NCI-H774 (cell line): ENCODE measurements around the gene CMSS1.

ENCODE experiments used
- DNase-seq: peaks from one replicate; lab custom pipeline; 2025; lab: John Stamatoyannopoulos, UW

CMSS1 gene

DNA sequence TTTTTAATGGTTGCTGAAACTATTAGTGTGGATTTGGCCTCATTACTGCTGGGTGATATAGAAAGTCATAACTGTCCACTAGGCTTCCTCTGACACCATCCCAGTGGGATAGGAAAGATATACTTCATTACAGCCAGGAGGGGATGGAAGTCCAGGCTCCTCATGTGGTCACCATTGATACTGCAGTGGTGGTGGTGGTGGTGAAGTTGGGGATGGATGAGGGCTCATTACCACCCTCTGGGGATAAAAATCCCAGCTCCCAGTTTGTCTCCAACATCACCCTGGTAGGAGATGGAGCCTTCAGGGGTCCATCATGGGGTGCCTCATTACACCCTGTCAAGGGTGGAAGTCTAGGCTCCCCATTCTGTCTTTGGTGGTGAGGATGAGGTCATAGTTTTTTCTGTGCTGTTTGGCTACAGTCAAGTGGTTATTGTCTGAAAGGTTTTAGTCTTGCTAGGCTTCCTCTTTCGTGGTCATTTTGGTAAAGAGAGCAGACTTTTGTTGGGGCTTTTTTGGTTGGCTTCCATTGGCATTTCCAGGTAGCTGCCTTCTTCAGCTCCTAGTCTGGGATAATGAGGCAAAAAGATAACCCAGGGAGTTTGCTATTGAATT, 326.7 kb downstream of the CMSS1 start:
- no peak for DNase-seq

DNA sequence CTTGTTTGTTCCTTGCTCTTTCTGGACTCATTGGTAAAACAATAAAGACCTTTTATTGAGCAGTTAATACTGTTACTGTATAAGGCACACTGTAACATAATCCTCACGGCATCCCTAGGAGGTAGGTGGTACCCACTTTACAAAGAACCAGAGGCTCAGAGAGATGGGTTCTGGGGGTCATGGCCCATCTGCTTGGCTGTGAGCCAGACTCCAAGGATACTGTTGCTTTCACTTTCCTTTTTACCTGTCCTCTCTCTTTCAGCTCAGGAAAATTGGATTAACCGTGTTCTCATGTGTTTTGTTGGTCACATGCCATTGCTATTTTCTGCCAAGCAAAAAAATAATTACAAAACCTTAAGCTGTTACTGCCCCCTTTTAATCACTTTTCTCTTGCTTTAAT, 331.5 kb downstream of the CMSS1 start:
- no peak for DNase-seq

DNA sequence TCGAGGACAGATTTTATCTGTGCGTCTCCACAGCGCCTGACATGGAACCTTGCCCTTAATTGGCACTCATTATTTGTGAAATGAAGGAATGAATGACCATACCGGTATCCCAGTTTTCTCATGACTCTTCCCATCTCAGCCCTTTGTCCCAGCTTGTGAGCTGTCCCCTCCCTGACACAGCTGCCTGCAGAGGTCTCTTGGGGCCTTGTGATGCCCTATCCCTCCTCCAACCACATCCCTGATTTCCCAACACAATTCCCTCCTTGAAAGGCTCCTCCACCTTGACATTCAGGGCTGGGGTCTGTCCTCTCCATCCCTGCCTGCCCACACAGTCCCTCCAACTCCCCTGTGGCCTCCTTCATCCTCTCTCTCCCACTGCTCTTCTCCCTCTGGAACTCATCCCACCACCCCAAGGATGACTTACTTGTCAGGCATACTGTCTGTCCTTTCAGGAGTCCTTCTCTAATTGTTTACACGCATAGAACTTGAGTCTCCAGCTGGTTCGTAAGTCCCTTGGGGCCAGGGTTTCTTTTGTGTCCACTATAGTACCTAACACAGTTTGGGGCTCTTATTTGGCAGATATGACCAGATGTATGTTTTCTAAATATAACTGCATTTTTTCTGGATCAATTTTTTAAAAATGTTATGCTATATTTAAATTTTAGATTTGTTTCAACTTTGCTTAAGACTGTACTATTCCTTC, 332.2 kb downstream of the CMSS1 start:
- no peak for DNase-seq

DNA sequence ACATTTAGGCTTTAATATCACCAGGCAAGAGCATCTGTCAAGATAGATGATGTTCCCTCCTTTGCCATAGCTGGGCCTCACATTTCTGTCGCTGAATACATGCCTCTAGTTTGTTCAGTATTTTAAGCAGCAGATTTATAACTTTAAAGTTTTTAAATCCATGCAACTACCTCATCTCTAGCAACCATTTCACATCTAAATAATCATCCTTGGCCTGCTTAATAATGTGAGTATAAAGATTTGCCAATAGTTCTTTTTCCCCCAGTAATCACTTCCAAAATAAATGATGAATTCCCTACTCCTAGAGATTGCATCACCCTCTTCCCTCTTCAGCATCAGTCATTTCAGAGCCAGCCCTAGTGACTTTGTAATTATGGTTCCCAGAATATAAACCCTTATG, 332.8 kb downstream of the CMSS1 start:
- DNase-seq, result no peak

DNA sequence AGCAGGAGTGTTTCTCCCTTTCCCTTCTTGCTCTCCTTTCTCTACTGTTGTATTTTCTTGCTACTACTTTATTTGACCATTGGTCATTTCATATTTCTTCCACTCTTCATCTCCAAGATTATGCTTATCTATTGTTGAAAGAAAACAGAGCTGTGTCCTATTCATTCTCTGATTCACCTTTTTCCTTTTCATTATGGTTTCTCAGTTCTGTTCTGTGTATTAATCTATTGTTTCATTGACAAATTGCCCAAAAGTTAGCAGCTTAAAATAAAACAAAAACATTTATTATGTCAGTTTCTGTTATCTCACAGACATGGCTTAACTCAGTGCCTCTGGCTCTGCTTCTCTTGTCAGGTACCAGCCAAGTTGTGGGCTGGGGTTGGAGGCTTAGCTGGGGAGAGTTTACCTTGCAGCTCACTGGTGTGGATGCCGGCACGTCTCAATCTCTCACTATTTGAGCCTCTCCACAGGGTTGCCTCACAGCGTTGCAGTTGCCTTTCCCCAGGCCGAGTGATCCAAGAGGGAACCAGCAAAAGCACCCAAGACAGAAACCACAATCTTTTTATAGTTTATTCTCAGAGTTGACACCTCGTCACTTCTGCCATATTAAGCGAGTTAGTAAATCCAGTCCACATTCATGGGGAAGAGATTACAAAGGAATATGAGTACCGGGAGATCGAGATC, 333.5 kb downstream of the CMSS1 start:
- no peak for DNase-seq

DNA sequence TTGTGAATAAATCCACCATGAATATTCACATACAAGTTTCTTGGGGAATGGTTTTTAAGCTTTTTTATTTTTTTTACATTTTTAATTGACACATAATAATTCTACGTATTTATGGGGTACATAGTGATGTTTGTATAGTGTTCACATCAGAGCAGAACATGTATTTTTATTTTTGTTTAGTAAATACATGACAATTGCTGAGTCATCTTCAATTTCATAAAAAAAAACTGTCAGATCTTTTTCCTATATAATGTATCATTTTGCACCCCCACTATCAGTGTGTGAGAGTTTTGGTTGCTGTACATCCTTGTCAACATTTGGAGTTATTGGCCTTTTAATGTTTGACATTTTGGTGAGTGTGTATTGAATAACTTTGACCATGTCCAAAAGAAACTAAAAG, 336.5 kb downstream of the CMSS1 start:
- DNase-seq, result no peak

DNA sequence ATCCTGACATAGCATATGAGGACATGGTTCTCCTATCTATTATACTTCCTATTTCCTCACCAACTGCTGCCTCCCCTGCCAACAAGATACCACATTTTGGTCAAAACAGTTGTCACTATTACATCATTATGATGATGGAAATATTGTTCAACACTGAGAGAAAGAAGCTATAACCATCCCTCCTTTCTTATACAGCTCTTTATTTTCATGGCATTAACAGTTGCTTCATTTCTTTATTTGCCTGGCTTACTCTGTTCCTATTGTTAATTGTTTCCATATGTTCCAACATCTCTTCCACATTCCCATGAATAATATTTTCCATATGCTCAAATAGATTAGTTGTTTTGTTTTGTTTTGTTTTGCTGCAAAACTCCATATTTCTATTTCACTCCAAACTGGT, 337.5 kb downstream of the CMSS1 start:
- no peak for DNase-seq

DNA sequence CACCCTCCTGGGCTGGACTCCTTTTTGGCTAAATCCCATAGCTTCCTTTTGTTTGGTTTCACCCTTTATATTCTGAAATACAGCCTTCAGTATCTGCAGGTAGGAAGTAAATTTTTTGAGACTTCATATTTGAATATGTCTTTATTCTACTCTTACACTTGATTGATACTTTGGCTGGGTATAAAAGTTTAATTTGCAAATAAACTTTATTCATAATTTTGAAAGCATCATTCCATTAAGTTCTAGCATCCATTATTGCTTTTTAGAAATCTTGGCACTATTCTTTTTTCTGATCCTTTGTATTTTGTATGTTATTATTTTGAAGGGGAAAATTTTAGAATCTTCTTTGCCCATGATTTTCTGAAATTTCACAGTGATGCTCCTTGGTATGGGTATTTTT, 337.9 kb downstream of the CMSS1 start:
- no peak for DNase-seq

DNA sequence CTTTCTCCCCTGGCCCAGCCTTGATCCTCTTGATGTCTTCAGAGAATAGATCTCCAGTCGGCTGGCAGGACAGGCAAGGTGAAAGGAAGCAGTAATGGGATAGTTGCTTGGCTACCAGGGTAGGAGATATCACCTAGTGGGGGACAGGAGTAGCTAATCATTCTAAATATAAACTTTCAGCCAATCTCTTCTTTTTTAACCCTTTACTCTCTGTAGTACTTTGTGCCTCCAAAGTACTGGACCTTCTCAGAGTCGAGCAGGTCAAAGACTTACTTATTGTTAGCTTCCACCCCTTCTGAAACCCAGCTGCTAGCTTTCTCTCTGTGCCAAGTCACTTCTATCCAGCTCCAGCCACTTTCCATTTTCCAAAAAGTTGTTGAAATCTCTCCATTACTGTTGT, 340.0 kb downstream of the CMSS1 start:
- no peak for DNase-seq

DNA sequence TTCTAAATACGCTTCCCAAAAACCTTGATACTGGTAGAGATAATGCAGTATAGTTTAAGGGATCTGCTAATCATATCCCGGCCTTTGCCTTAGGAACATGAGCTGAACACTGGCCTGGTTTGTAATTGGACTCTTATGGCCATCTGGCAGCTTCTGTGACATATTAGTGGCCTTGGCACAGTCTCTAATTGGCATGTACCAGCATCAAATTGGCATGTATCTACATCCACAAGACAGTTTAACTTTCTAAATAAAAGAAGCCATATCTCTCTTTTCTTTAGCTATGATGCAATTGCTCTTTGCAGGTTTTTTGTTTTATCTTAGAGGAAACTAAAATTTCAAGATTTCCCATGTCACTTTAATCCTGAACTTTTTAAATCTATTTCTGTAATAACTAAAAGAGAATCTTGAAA, 341.3 kb downstream of the CMSS1 start:
- no peak for DNase-seq

DNA sequence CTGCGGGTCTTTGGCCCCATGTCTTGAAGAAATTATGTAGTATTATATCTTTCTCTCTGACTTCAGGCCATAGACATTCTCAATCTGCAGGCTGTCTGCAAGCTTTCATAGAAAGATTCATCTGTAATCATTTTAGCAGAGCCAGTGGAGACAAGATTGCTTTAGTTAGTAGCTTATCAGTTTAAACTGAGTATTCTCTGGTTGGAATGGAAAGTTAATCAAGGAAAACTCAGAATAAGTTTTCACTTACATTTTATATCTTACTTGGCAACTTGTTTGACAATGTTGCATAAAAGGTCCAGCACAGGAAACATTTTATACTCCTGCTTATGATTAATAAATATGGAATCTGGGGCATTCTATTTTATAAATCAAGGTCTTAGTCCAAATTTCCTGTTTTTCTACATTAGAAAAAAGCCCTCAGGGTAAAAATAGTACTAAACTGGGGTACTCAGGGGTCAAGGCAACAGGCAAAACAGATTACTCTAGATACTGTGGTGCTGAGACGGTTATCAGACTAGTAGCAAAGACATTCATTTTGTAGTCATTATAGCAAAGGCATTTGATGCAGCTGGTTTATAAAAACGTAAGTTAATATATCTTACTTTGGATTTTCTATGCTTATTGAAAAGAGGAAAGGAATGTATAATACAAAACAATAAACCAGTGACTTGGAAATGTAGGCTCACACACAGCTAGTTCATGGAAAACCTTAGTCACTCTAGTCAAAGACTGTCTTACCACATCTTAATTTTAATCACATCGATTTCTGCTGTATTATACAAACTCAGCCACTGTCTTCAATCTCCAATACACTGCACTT, 341.9 kb downstream of the CMSS1 start:
- no peak for DNase-seq

DNA sequence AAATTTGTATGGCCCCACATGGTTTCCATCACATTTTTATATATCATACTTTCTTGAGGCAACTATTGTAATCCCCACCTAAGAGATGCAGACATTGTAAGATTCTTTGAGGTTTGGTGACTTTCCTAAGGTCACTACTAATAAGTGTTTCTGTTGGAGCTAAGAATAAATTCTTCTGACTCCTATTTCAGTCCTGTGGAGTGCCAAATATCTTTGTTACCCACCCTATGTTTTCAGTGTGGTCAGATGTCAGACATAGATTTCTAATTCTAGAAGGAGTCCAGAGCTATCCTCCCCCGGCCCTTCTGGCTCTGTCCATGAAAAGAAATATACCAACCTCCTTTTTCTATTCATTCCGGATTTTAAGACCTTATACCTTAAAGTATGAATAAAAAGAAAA, 342.9 kb downstream of the CMSS1 start:
- DNase-seq, result no peak

DNA sequence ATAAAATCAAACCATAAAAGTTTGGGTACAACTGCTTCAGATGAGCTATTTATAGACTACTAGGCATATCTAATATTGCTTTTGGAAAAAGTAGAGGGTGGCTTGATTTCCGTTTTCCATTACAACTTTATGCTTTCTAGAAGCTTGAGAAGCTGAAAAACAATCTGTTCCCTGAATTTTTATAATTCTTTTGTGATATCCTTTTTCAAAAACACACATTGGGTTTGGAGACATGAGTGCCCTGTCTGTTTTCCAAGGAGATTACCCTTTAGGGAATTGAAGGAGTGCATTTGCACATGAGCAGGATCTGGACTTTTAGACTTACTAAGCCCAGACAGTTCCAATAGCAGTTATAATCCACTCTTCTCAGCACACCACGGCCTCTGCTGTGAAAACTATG, 346.1 kb downstream of the CMSS1 start:
- no peak for DNase-seq

DNA sequence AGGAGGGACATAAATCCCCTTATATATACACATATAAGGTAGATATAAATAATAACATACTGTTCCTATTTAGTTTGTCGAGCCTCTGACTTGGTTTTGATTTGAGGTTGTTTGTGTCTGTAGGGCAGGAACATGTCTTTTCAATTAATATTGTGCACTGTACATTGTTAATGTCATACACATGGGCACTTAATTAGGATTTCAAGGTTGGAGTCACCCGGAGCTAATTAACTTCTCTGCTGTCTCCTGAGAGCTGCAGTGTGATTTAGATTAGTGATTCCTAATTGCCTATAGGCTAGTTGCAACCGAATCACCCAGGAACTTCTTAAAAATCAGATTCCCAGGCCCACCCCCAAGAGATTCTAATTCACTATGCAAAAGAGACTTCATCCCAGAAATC, 347.1 kb downstream of the CMSS1 start:
- DNase-seq, result no peak

DNA sequence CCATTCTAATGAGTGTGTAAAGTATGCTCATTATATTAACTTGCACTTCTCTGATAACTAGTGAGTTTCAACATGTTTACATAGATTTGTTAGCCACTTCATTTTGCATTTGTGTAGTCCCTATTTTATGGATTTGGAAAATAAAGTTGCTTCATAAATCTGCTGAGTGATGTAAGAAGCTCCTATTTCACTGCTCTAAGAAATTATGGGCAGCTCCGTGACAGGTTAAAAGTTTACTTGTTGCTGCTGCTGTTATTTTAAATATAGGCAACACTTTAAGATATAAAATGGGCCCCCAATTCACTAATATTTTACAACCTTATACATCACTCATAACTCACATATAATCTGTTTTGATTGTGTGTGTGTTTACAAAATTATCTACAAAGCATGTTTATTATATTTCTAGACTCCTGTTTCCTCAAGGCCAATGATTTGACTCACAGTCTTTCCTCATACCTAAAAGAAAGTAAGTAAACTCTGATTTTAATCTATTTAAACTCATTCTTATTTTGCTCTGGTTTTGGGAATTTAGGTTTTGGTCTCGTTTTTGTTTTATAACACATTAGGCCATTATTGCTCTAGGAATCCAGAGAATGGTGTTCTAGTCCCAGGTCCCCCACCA, 348.4 kb downstream of the CMSS1 start:
- no peak for DNase-seq

DNA sequence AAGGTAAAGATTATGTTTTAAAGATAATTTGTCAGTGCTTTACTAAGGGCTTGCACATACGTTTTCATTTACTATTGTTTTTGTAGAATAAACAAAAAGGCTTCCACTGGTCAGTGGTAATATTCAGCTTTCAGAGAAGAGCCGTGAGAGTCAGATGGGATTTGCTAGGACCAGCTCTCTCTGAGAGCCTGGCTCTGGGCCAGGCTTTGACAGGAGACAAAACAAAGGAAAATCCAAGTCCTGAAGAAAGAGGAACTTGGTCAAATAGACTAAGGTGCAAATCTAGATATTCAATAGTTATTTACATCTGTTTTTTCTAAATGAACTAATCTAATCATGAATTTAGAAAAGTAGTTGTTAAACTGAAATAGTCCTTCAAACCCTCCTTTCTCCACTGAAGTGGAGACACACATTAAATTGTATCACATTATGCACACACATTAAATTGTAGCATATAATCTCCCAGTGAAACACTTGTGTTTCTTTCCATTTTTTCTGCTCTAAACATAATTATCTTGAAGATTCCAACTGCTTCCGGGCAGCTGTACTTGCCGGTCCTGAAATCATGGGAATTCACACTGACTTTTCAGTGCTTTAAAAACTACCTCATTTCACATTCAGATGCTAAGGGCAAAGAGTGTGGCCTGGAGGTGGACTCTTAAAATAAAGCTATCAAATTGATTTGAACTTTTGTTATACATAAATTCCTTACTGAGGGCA, 351.7 kb downstream of the CMSS1 start:
- DNase-seq, result no peak

DNA sequence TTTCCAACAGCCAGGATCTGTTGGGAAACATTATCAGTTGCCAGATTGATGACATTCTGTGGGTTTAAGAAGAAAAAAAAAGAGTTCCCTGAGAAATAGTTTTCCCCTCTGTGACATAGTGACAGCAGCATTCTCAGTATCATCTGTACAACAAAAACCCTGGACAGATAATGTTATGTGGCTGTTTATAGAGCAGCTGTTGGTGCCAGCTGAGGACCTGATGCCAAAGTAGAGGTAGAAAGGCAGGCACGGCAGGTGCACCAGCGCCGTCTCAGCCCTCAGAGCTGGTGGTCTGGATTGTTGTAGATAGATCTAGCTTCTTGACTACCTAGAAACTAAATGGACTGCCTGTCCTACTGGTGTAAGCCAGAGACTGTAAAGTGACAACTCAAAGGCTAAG, 352.8 kb downstream of the CMSS1 start:
- no peak for DNase-seq

DNA sequence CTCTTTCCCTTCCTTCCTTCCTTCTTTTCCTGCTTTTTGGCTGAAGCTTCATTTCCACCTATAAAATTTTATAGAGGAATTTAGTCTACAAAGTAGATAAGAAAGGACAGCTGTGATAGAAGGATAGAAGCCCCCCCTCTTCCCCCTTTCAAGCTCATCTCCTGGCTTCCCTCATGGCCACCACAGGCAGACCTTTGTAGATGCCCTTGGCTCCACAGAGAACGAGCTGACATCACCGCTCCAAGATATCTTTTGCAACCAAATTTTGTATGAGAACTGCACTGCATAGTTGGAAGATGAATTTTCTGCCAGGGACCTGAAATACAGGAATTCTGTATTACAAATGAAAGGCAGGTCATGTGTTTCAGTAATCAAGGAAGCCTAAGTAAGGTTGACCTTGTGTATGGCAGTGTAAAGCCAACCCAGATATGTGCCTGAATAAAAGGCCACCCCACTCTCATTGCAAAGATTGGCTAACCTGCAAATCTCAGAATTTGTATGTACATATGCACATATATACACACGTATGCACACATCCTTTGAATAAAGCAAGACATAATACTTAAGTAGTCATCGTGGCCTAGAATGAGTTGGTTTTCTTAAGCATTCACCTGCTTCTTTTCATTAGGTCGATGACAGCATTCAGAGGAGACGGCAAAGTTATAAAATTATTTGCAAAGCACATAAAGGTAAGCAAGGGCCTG, 353.7 kb downstream of the CMSS1 start:
- no peak for DNase-seq

DNA sequence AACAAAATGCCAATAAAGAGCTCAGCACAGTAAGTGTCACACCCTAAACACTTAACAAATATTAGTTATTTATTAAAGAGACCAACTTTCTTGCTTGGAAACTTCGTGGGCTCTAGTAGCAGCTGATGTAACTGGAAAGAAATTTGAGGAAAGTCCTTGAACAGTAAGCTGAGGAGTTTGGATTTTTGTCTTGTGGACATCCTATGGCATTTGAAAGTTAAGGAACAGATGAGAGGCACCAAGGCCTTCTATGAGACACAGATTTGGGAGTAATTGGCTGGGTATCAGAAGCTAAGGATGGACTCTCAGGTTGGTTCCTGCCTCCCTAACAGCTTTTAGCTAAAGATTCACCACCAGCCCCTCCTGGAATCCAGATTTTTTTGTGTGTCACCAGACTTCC, 356.3 kb downstream of the CMSS1 start:
- DNase-seq, result no peak

DNA sequence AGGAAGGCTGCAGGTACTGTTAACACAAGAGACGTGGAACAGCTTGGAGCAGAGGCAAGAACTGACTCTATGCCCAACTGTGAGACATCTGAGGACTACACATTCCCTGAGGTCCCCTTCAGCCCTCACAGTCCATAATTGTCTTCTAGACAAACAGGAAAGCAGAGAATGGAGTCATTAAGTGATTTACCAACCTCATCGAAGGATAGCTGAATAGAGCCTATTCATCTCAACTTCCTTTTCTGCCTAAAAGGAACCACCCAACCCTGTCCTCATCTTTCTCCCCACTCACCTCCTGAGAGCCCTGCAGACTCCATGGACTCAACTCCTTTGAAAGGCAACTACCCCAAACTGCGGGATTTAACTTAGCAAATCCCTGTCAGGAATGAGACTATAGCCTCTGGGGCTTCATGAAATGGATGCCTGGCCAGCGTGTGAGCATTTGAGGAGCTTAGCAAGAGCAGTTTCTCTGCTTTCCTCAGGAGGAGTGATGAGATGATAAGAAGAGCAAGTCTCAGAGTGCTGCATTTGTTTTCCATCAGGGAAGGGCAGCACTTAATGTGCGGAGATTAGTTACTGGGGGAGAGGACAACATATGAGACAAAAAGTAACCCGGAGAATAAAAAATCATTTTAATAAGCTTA, 358.1 kb downstream of the CMSS1 start:
- DNase-seq, result no peak
